Esophagus muscularis mucosa (tissue), 4 donors: Measurements from ENCODE around the gene NKD2. TPM values are rescaled to one million over a fixed set of nuclear protein-coding genes. Genes with fewer than 3 reads are reported as not detected.

Experiments used
- DNase-seq: peaks from one replicate; pipeline ENCODE4 v3.0.0-alpha.2; 2017; ENCODE audit errors: extremely low spot score
- H3K27ac ChIP-seq, 4 donors: fragments of 200-600 bp; sonication (generic); replicated peaks in 1 of 4; 1 replicate in 3 of 4; 2 replicates in 1 of 4; pipeline ENCODE4 v1.5.1; 2016 to 2019; ENCODE audit warnings: mild to moderate bottlenecking in 1 of 4
- H3K27me3 ChIP-seq, 4 donors: fragments of 200-600 bp; sonication (generic); one replicate each; pipeline versions ENCODE4 v1.5.1 to v1.6.0; 2016 to 2019
- H3K36me3 ChIP-seq, 4 donors: fragments of 200-600 bp; sonication (generic); one replicate each; pipeline ENCODE4 v1.5.1; 2016 to 2019
- H3K4me1 ChIP-seq, 4 donors: fragments of 200-600 bp; sonication (generic); one replicate each; pipeline ENCODE4 v1.5.1; 2016 to 2019
- H3K4me3 ChIP-seq, 4 donors: fragments of 200-600 bp; sonication (generic); 1 replicate in 2 of 4; 2 replicates in 2 of 4; pipeline ENCODE4 v1.5.1; 2016 to 2019; ENCODE audit warnings: mild to moderate bottlenecking in 4 of 4, moderate library complexity in 1 of 4
- H3K9me3 ChIP-seq, 4 donors: fragments of 200-600 bp; sonication (generic); 1 replicate in 3 of 4; 2 replicates in 1 of 4; pipeline ENCODE4 v1.5.1; 2016 to 2019
- CTCF ChIP-seq, 3 experiments: fragments of 200-600 bp in 2 of 3; fragments of 450-650 bp in 1 of 3; sonication (generic) in 2 of 3; IDR thresholded peaks; one replicate each; pipeline ENCODE4 v1.5.1; 2017 to 2019; ENCODE audit warnings: antibody characterized with exemption in 3 of 3, mild to moderate bottlenecking in 2 of 3, moderate library complexity in 1 of 3
- EP300 ChIP-seq: sonication (generic); formaldehyde crosslinking; IDR thresholded peaks from one replicate; pipeline ENCODE4 v1.6.1; 2017; ENCODE audit warnings: antibody characterized with exemption
- POLR2A ChIP-seq: fragments of 450-650 bp; IDR thresholded peaks from one replicate; pipeline ENCODE4 v1.6.1; 2017; ENCODE audit warnings: antibody characterized with exemption, moderate library complexity, mild to moderate bottlenecking, low read depth
- POLR2AphosphoS5 ChIP-seq, 2 donors: sonication (generic); formaldehyde crosslinking; IDR thresholded peaks; one replicate each; pipeline ENCODE4 v1.6.1; 2017; ENCODE audit warnings: antibody characterized with exemption in 2 of 2
- WGBS: methylation state at CpG from one replicate; pipeline ENCODE4 v1.1.5; 2018; 5-methylcytosine and 5-hydroxymethylcytosine counted together
- intact Hi-C: fragments of 100-400 bp; cut with DNase I; formaldehyde crosslinking; loops from one replicate; pipeline ENCODE4 v1.15.1; 2023
- total RNA-seq, 4 donors: library from RNA; depleted of rRNA; stranded (reverse); fragments of >200 nt; gene quantifications; one replicate each; pipeline versions ENCODE4 v1.1.0 to v1.2.1, GENCODE V29; 2016

NKD2 gene
- total RNA-seq, 4 donors from 2014 or later = 3.0 to 6.6 (median 5.4) TPM

DNA sequence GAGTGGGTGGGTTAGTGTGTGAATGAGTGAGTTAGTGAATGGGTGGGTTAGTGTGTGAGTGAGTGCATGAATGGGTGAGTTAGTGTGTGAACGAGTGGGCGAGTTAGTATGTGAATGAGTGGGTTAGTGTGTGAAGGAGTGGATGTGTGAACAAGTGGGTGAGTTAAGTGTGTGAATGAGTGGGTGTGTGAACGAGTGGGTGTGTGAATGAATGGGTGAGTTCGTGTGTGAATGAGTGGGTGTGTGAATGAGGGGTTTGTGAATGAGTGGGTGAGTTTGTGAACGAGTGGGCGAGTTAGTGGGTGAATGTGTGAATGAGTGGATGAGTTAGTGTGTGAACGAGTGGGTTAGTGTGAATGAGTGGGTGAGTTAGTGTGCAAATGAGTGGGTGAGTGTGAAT lies 34.0 kb downstream of the NKD2 start:
- H3K4me3 ChIP-seq = no peak overlapping the region
- H3K4me1 ChIP-seq = no peaks in the 10 kb centered on the region
- no peak overlapping the region for H3K27ac ChIP-seq
- WGBS = 88% methylated on average over 7 of the region's 7 CpGs
- no peak for TF ChIP-seq EP300
- TF ChIP-seq POLR2AphosphoS5 (IDR thresholded peaks at IDR 0.05) = no peak
- TF ChIP-seq CTCF (IDR thresholded peaks at IDR 0.05) = no peak
- TF ChIP-seq POLR2A = no peak
- intact Hi-C loops = no loop called here
- DNase-seq = no peak
- no peaks in the 10 kb centered on the region for H3K27me3 ChIP-seq
- peaks cover 0 to 7% (median 2%) of the 10 kb centered on the region in 4 donors for H3K36me3 ChIP-seq
- no peaks in the 10 kb centered on the region for H3K9me3 ChIP-seq

DNA sequence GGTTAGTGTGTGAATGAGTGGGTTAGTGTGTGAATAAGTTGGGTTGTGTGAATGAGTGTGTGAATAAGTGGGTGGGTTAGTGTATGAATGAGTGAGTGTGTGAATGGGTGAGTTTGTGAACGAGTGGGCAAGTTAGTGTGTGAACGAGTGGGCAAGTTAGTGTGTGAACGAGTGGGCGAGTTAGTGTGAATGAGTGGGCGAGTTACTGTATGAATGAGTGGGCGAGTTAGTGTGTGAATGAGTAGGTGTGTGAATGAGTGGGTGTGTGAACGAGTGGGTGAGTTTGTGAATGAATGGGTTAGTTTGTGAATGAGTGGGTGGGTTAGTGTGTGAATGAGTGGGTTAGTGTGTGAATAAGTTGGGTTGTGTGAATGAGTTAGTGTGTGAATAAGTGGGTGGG lies 34.7 kb downstream of the NKD2 start:
- H3K36me3 ChIP-seq = peaks cover 0 to 3% (median 0%) of the 10 kb centered on the region in 4 donors
- no peaks in the 10 kb centered on the region for H3K9me3 ChIP-seq
- TF ChIP-seq CTCF (IDR thresholded peaks at IDR 0.05) (no peak), POLR2AphosphoS5 (IDR thresholded peaks at IDR 0.05) (no peak), EP300 (no peak), POLR2A (no peak)
- no peaks in the 10 kb centered on the region for H3K4me1 ChIP-seq
- WGBS = 83% methylated on average over 7 of the region's 7 CpGs
- DNase-seq = no peak
- H3K27me3 ChIP-seq = no peaks in the 10 kb centered on the region
- intact Hi-C loops = no loop called here
- H3K4me3 ChIP-seq = no peak overlapping the region
- H3K27ac ChIP-seq = no peak overlapping the region

GRCh38 chr5:1044117-1044516 lies 35.5 kb downstream of the NKD2 start:
- H3K27ac ChIP-seq = no peak overlapping the region
- intact Hi-C loops = no loop called here
- no peaks in the 10 kb centered on the region for H3K36me3 ChIP-seq
- no peak for TF ChIP-seq EP300
- TF ChIP-seq POLR2A = no peak
- TF ChIP-seq CTCF (IDR thresholded peaks at IDR 0.05) = no peak
- TF ChIP-seq POLR2AphosphoS5 (IDR thresholded peaks at IDR 0.05) = no peak
- no peaks in the 10 kb centered on the region for H3K27me3 ChIP-seq
- H3K4me3 ChIP-seq = no peak overlapping the region
- no peaks in the 10 kb centered on the region for H3K4me1 ChIP-seq
- no peak for DNase-seq
- H3K9me3 ChIP-seq = no peaks in the 10 kb centered on the region
- WGBS = 87% methylated on average over 5 of the region's 5 CpGs

DNA sequence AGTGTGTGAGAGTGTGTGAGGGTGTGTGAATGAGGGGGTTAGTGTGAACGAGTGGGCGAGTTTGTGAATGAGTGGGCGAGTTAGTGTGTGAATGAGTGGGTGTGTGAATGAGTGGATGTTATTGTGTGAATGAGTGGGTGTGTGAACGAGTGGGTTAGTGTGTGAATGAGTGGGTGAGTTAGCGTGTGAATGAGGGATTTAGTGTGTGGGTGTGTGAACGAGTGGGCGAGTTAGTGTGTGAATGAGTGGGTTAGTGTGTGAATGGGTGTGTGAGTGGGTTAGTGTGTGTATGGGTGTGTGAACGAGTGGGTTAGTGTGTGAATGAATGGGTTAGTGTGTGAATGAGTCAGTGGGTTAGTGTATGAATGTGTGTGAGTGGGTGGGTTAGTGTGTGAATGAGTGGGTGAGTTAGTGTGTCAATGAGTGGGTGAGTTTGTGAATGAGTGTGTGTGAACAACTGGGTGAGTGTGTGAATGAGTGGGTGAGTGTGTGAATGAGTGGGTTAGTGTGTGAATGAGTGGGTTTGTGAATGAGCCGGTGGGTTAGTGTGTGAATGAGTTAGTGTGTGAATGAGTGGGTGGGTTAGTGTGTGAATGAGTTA lies 37.5 kb downstream of the NKD2 start:
- H3K27me3 ChIP-seq = no peaks in the 10 kb centered on the region
- H3K4me3 ChIP-seq = no peak overlapping the region
- no peak for TF ChIP-seq POLR2AphosphoS5 (IDR thresholded peaks at IDR 0.05)
- no peak for TF ChIP-seq EP300
- intact Hi-C loops = no loop called here
- WGBS = 89% methylated on average over 9 of the region's 9 CpGs
- no peak for DNase-seq
- no peaks in the 10 kb centered on the region for H3K9me3 ChIP-seq
- peaks cover 0 to 10% (median 5%) of the 10 kb centered on the region in 4 donors for H3K36me3 ChIP-seq
- no peak overlapping the region for H3K27ac ChIP-seq
- no peaks in the 10 kb centered on the region for H3K4me1 ChIP-seq

- no peak for TF ChIP-seq POLR2AphosphoS5 (IDR thresholded peaks at IDR 0.05)
- TF ChIP-seq EP300 = no peak
- no peak for TF ChIP-seq CTCF (IDR thresholded peaks at IDR 0.05)
- no peak for TF ChIP-seq POLR2A
- intact Hi-C loops = no loop called here
- peaks cover 2 to 24% (median 19%) of the 10 kb centered on the region in 4 donors for H3K36me3 ChIP-seq
- no peaks in the 10 kb centered on the region for H3K9me3 ChIP-seq
- H3K4me1 ChIP-seq = peaks cover 0 to under 1% (median 0%) of the 10 kb centered on the region in 4 donors
- no peak overlapping the region for H3K27ac ChIP-seq
- H3K27me3 ChIP-seq = no peaks in the 10 kb centered on the region
- no peak overlapping the region for H3K4me3 ChIP-seq
- DNase-seq = no peak
- WGBS = 91% methylated on average over 11 of the region's 11 CpGs
Observed at GRCh38 chr5:1047332-1047965, 38.8 kb downstream of the NKD2 start.
